Skeletal muscle tissue (tissue), 4 donors: ENCODE results near the gene PAPOLA. TPM values are rescaled to one million over a fixed set of nuclear protein-coding genes. Genes with fewer than 3 reads are reported as not detected.

ENCODE experiments used
- H3K27ac ChIP-seq: one replicate; pipeline ENCODE4 v1.7.0; 2013; ENCODE audit warnings: mild to moderate bottlenecking, low read depth, low read length, inconsistent platforms
- H3K27me3 ChIP-seq, 3 donors: one replicate each; pipeline ENCODE4 v1.7.0; 2013; ENCODE audit warnings: low read length in 3 of 3; ENCODE audit not compliant: control insufficient read depth in 3 of 3, insufficient read depth in 3 of 3
- H3K36me3 ChIP-seq, 3 donors: one replicate each; pipeline ENCODE4 v1.7.0; 2013; ENCODE audit warnings: low read length in 3 of 3; ENCODE audit not compliant: control insufficient read depth in 3 of 3, insufficient read depth in 3 of 3
- H3K4me1 ChIP-seq, 3 donors: one replicate each; pipeline ENCODE4 v1.7.0; 2013; ENCODE audit warnings: low read length in 3 of 3, mild to moderate bottlenecking in 3 of 3; ENCODE audit not compliant: control insufficient read depth in 3 of 3, insufficient read depth in 3 of 3
- H3K4me3 ChIP-seq, 3 donors: one replicate each; pipeline ENCODE4 v1.7.0; 2013; ENCODE audit warnings: low read length in 3 of 3
- H3K9ac ChIP-seq, 3 donors: one replicate each; pipeline ENCODE4 v1.7.0; 2013; ENCODE audit warnings: low read length in 3 of 3, mild to moderate bottlenecking in 3 of 3, moderate library complexity in 2 of 3, low read depth in 1 of 3
- H3K9me3 ChIP-seq, 3 donors: one replicate each; pipeline ENCODE4 v1.7.0; 2013; ENCODE audit warnings: low read length in 3 of 3; ENCODE audit not compliant: control insufficient read depth in 3 of 3
- total RNA-seq: library from RNA; depleted of rRNA; stranded (reverse); fragments of >200 nt; gene quantifications from one replicate; pipeline ENCODE4 v1.2.3, GENCODE V29; 2014
- donor health status: Osteomylitis.

PAPOLA gene
- total RNA-seq, 1 donor from 2014 or later, result 117 TPM

DNA sequence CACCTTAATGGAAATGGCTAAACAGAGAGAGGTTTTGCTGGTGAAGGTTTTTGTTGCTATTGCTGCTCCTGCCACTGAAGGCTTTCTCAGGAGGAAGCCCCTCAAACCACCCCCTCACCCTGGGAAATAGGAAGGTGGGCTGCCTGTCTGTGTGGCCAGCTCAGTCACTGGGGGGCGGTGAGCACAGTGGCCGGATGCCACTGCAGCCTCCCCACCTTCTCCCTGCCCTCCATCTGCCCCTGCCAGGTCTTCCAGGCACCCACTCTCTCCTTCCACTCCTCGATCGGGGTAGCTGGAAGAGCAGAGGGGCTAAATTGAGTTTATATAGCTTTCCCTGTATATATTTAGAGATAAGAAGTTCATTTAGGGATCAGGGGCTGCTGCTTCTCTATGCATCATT, 80.8 kb downstream of the PAPOLA start:
- Histone ChIP-seq H3K4me3 (no peak overlapping the region), H3K36me3 (no peaks in the 10 kb centered on the region), H3K9me3 (no peaks in the 10 kb centered on the region), H3K4me1 (no peaks in the 10 kb centered on the region), H3K9ac (no peak overlapping the region), H3K27me3 (peaks cover 14 to 47% (median 42%) of the 10 kb centered on the region in 3 donors), H3K27ac (no peak overlapping the region)

DNA sequence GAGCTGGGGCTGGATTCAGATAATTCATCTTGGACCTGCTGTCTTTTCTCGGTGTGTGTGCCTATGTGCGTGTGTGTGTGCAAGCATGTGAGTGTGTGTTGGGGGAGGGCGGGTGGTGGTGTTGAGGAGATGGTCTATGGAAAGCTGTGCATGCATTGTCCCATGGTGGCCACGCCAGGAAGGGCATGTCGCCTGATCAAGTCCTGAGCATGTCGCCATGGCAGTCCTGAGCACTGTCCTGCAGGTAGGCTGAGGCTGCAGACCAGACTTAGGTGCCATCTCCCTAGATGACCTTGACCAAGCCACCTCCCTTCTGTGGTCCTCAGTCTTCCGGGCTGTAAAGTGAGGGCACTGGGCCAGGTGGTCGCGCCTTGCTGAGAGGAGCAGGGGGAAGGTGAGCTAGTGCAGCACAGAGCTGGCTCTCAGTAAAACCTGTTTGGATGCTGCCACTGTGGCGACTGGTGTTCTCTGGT, 81.4 kb downstream of the PAPOLA start:
- H3K27ac ChIP-seq, result no peak overlapping the region
- peaks cover 14 to 51% (median 48%) of the 10 kb centered on the region in 3 donors for H3K27me3 ChIP-seq
- H3K9ac ChIP-seq, result no peak overlapping the region
- H3K4me3 ChIP-seq, result no peak overlapping the region
- H3K4me1 ChIP-seq, result no peaks in the 10 kb centered on the region
- no peaks in the 10 kb centered on the region for H3K9me3 ChIP-seq
- H3K36me3 ChIP-seq, result no peaks in the 10 kb centered on the region

DNA sequence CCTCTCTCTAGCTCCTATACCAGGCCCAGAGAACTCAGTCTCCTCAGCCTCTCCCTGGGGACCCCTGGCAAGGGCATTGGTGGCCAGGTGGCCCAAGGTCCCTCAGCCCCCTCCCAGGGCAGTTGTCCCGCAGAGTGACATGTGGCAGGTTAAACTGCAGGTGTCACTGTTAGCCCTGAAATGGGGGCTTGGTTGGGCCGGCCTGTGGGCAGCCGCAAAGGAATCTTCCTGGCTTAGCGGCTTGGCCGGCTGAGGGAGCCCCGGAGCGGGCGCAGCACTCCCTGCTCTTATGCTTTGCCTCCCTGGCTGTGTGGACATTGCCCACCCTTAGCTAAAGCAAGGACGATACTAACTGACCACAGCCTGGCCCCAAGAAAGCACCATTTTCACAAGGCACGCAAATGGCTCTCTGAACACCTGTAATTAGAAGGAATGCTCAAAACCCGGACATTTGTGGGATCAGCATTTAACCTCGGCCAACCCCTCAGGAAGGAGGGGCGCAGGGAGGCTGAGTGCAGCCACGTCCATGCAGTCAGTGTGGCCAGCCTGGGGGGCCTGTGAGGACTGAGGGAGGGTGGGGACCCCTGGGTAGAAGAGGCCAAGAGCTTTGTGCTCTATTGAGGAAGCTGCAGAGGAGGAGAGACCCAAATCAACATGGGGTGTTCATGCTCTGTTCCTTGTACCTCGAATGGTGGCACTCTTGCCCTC, 82.2 kb downstream of the PAPOLA start:
- no peak overlapping the region for H3K27ac ChIP-seq
- H3K4me1 ChIP-seq, result no peaks in the 10 kb centered on the region
- no peak overlapping the region for H3K4me3 ChIP-seq
- peaks cover 14 to 51% (median 49%) of the 10 kb centered on the region in 3 donors for H3K27me3 ChIP-seq
- no peaks in the 10 kb centered on the region for H3K36me3 ChIP-seq
- H3K9ac ChIP-seq, result no peak overlapping the region
- H3K9me3 ChIP-seq, result no peaks in the 10 kb centered on the region

DNA sequence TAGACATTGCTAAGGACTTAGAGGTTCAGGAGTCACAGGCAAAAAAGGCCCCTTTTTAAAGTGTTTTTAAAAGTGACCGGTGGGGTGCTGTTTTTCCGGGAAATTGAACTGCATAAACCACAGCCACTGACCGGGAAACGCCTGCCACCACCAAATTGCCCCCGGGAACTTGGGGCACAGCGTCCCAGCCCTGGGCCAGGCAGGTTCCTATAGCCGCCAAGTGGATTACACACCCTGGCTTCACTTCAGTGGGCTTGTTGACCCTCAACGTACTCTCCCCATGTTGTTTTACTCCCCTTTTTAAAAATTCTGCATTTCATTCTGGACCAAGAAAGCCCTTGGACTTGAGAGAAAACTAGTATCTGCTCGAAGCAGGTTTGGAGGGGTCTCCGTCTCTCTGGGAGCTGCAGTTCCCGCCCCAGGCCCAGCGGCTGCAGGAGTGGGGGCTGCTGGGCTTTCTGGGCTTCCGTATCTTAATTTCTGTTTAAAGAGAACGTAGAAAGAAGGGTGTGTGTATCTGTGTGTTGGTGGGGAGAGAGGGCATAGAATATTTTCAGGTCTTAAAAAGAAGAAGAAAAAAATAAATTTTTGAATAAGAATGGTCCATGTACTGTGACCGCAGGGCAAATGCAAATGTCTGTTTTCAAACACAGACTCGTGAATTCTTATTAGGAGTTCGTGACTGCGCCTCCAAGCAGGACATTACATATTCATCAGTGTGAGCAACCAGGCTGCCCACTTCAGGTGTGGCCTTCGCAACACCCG, 82.9 kb downstream of the PAPOLA start:
- H3K9ac ChIP-seq, result no peak overlapping the region
- H3K27me3 ChIP-seq, result peaks cover 14 to 51% (median 49%) of the 10 kb centered on the region in 3 donors
- H3K4me1 ChIP-seq, result no peaks in the 10 kb centered on the region
- no peak overlapping the region for H3K27ac ChIP-seq
- no peaks in the 10 kb centered on the region for H3K9me3 ChIP-seq
- H3K4me3 ChIP-seq, result no peak overlapping the region
- H3K36me3 ChIP-seq, result no peaks in the 10 kb centered on the region

DNA sequence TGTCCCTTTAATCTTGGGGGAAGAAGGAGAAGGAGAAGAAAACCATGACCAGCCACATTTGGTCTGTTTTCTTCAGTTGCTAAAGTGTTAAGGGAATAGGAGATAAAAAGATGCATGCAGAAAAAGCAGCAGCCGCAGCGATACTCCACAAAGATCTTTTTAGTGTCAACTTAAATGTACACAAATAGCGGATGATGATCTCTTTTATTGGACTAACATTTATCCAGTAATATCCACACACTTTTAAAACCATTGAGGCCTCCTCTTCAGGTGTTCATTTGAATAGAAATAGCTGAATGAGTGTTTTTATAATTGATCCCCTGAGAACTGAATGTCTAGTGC, 83.5 kb downstream of the PAPOLA start:
- H3K27me3 ChIP-seq, result peaks cover 14 to 51% (median 49%) of the 10 kb centered on the region in 3 donors
- H3K4me1 ChIP-seq, result no peaks in the 10 kb centered on the region
- H3K9me3 ChIP-seq, result no peaks in the 10 kb centered on the region
- H3K9ac ChIP-seq, result no peak overlapping the region
- no peak overlapping the region for H3K27ac ChIP-seq
- H3K36me3 ChIP-seq, result no peaks in the 10 kb centered on the region
- H3K4me3 ChIP-seq, result no peak overlapping the region

DNA sequence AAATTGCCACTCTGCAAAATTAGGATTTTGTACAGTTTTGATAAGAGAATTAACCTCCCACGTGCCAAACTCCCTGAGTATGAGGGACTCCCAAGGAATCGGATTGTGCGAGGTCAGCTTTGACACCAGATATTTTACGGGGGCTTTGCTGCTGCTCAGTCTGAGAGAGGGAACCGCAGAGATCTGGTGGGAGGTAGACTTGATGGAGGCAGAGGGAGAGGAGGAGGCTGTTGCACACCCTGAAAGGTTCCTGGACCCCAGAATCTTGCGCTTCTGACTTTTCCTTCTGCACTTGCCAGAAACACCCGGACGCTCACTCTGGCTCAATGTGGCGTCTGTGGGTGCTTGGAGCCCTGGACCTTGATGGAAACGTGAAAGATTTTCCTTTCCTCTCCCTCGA, 83.9 kb downstream of the PAPOLA start:
- Histone ChIP-seq H3K9me3 (no peaks in the 10 kb centered on the region), H3K4me3 (no peak overlapping the region), H3K36me3 (no peaks in the 10 kb centered on the region), H3K27me3 (peaks cover 14 to 53% (median 49%) of the 10 kb centered on the region in 3 donors), H3K9ac (no peak overlapping the region), H3K27ac (no peak overlapping the region), H3K4me1 (no peaks in the 10 kb centered on the region)

DNA sequence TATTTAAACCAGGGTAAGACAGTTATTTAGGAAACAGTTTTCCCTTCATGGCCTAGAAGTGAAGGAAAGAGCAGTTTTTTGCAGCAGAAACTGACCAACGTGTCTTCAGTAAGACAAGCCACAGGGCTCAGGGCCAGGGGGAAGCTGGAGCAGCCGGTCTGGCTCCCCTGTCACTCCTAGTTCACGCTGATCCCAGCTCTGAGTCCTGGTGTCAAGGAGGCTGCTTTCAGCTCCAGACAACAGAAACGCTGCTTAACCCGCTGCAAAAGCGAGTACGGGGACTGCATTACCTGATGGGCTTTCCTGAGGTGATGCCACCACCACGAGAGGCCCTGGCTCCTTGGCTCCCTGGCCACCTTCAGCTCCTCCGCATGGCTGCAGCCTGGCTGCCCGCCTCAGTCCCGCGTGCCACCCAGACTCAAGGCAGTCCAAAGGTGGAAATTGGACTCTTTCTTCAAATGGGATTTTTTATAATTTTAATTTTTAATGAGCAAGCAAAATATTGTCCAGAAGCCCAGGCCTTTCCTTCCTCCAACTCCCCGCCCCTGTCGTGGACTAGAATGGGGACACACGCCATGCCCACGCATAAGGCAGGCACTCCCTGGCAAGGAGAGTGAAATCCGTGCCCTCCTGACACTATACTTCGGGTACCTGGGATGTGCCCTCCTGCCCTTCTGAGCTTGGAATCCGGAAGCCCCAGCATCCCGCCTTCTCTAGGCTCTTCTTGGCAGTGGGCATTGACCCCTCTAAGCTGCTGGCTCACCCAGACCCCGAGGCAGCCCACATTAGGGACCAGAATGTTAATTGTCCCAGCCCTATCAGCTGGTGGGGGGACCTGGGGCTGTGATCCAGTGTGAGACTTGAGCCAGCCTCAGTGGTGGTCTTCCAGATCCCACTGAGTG, 85.0 kb downstream of the PAPOLA start:
- H3K9ac ChIP-seq, result no peak overlapping the region
- no peaks in the 10 kb centered on the region for H3K36me3 ChIP-seq
- H3K4me1 ChIP-seq, result no peaks in the 10 kb centered on the region
- no peak overlapping the region for H3K4me3 ChIP-seq
- peaks cover 18 to 53% (median 50%) of the 10 kb centered on the region in 3 donors for H3K27me3 ChIP-seq
- H3K27ac ChIP-seq, result no peak overlapping the region
- no peaks in the 10 kb centered on the region for H3K9me3 ChIP-seq

DNA sequence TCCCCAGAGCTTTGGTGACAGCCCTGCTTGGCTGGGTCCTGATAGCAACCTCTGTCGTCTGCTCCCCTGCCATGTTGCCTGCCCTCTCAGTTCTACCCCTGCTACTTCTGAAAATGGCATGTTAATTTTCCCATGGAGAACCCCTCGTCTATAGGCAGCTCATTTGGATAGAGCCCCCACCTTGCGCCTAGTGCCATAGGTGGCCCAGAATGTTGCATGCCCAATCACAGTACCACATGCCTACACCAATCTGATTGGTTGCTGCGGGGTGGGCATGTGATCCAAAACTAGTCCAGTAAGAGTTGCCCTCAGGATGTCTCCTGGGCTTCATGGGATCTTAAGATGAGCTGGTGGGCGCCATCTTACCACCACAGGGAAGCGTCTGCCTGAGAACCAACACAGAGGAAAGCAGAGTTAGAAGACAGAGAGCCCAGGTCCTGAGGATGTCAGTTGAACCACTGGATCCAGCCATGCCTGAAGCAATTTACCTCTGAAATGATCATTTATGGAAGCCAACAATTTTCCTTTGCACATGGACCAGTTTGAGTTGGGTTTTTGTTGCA, 85.7 kb downstream of the PAPOLA start:
- no peak overlapping the region for H3K4me3 ChIP-seq
- H3K9me3 ChIP-seq, result no peaks in the 10 kb centered on the region
- peaks cover 25 to 57% (median 49%) of the 10 kb centered on the region in 3 donors for H3K27me3 ChIP-seq
- no peaks in the 10 kb centered on the region for H3K36me3 ChIP-seq
- H3K4me1 ChIP-seq, result peaks cover 0 to 5% (median 3%) of the 10 kb centered on the region in 3 donors
- H3K27ac ChIP-seq, result no peak overlapping the region
- no peak overlapping the region for H3K9ac ChIP-seq

DNA sequence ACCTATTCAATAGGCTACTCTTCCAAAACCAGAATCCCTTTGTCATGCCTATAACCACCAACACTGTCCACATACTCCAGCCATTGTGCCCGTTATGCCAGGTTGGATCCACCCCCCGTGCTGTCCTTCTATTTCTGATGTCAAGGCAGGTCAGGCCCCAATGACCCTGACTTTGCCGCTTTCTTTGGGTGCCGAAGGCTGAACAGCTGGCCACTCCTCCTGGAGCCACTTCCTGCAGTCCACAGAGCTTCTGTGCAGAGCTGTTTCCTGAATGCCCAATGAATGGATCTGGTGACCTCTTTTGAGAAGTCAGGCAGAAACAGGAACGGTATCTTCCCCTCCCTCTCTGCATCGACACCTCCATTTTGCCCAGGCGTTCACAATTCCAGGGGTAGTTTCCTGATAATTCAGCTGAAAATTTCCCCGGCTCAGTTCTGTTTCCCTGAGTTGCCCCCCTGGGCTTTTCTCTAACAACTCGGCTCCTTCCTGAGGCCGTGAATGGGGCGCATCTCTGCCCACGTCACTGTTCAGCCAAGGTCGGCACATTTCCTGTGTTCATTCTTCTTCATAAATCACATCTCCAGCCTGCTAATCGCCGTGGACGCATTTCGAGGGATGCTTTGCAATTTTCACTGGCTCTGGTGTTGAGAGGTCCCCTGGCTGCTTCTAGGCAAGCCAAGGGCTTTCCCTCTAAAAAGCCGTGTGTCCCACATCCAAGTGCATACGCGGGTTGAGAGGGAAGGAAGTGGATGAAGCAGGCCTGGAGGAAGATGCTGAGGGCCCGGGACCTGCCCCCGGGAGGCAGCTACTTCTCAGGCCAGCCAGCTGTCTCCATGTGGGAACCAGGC, 86.5 kb downstream of the PAPOLA start:
- H3K4me1 ChIP-seq, result peaks cover 0 to 8% (median 5%) of the 10 kb centered on the region in 3 donors
- H3K9me3 ChIP-seq, result no peaks in the 10 kb centered on the region
- no peak overlapping the region for H3K9ac ChIP-seq
- H3K27ac ChIP-seq, result no peak overlapping the region
- H3K27me3 ChIP-seq, result peaks cover 30 to 61% (median 54%) of the 10 kb centered on the region in 3 donors
- H3K36me3 ChIP-seq, result no peaks in the 10 kb centered on the region
- no peak overlapping the region for H3K4me3 ChIP-seq
